GM18508 (cell line): ENCODE measurements around the gene ZSWIM3.

ENCODE experiments used
- ATAC-seq: cut with Tn5 transposase; IDR thresholded peaks from one replicate; pipeline ENCODE4 v1.9.1; 2021; ENCODE audit warnings: moderate number of reproducible peaks; ENCODE audit not compliant: insufficient read depth, unreplicated experiment

Gene ZSWIM3

DNA sequence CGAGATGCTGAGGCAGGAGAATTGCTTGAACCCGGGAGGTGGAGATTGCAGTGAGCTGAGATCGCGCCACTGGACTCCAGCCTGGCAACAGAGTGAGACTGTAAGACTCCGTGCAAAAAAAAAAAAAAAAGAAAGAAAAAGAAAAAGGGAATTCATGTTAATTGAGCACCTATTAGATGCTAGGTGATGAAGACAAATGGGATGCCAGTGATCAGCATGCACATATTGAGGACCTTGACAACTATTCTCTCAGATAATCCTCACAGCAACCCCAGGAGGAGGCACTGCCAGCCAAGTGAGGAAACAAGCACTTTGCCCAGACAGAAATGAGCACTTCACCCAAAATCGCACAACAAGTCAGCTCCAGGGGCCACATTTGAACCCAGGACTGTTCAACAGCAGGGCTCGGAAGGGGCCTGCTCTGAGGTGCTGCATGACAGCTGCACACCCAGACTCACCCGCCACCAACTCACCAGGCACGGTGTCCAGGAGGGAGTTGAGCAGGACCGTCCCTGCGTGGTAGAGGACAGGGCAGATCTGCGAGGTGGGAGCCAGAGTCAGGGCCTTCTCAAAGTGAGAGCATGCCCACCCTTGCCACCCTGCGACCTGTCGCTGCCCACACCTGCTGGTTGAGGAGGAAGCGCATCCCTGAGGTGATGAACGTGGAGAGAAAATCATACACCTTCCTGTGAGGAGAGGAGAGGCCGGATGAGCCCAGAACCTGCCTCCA is 50.0 kb downstream of the ZSWIM3 start:
- no peak for ATAC-seq

DNA sequence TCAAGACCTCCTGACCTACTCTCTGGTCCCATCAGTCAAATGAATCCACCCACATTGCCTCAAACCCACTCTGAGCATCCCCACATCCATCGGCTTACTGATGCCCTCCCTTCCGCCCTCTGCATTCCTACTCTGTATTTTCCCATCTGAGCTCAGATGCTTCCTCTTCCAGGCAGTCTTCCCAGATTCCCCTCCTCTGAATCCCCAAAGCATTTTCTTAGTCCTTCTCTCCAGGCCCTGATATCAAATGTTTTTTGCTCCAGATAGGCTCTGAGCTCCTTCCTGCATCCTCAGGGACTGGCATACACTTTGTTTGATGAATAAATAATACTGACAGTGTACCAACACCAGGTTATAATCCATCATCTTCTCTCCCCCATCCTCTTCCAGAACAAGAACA is 50.7 kb downstream of the ZSWIM3 start:
- no peak for ATAC-seq

DNA sequence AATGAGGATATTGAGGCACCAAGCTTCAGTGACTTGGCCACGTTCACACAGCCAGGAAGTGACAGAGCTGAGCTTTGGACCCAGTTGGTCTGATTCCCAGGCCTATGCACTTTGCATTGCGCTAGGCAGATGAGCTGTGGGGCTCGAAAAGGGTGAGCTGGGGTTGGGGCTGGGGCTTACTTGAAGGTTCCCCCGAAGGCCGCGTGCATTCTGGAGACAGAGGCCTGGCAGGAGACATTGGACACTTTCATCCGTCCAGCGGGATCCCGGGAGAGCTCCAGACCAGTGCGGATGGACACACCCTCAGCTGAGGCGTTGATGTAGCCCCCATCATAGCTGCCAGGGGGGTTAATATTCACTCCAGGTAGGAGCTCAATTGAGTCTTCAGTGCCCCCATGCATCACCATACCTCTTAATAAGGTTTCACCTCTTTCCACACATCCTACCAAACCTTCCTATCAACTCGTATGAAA is 52.0 kb downstream of the ZSWIM3 start:
- no peak for ATAC-seq

DNA sequence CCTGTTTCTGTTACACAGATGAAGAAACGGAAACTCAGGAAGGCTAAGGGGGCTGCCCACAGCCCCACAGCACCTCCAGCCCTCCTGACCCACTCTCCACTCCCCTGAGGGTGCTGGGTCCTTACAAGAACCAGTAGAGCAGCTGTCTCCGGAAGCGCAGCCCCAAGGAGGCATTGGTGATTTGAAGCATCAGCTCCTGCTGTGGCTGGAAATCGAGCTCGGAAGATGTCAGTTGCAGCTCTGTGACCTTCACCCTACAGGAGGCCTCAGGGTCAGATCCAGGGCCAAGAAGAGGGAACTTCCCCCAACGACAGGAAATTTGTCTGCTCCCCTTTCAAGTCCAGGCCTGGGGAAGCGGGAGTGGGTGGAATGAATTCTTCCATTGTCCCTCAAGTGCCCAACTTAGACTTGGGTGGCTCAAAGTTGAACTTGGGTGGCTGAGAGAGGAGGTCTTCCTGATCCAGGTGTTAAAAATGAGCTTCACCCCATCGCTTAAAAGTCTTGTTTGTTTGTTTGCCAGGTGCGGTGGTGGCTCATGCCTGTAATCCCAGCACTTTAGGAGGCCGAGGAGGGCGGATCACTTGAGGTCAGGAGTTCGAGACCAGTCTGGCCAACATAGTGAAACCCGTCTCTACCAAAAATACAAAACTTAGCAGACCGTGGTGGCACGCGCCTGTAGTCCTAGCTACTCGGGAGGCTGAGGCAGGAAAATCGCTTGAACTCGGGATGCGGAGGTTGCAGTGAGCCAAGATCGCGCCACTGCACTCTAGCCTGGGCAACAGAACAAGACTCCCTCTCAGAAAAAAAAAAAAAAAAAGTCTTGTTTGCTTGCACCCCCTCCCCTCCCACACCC is 52.6 kb downstream of the ZSWIM3 start:
- ATAC-seq: no peak

GRCh38 chr20:45910670-45911485 is 53.5 kb downstream of the ZSWIM3 start:
- peak; percentile 85 for ATAC-seq

DNA sequence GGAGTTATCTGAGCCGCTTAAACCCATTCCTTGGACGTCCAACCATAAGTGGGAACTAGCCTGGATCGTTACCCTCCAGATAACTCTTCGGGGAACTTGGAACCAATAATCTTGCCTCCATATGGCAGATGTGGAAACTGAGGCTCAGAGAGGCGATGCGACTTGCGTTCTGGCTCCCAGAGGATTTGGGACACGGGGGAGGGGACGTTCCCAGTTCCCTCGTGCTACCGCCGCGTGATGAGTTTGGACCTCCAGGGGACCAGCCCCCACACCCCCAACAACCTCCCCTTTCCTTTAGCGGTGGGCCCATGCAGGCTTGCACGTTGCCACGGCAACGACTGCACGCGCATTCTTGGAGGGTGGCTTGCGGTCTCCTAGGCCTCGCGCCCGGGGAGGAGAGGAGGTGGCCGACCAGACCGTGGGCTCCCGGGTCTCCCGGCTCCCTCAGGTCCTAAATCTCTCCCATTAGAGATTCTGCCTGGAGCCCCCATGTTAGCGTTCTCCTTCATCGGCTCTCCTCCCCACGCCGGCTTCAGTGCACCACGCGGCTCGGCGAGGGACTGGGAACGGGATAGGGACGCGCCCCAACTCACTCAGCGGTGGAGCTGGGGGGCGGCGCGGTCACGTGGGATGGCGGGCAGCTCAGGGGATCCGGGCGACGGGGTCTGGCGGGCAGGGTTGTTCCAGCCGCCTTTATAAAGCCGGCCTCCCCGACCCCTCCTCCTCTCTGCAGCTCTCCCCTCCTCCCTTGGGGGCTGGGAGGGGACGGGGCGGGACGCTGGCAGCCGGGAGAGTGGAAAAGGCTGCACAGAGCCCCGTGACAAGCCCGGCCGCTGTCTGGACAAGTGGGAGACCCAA is 54.3 kb downstream of the ZSWIM3 start, which contains the start of gene PLTP:
PLTP (minus strand) TSS at position 670 of the 858 bp plus-strand sequence. CDS start 703 bp downstream, outside the sequence.
- ATAC-seq: no peak

GRCh38 chr20:45912344-45912682 is 54.9 kb downstream of the ZSWIM3 start:
- ATAC-seq: no peak

- ATAC-seq: no peak
Measured at GRCh38 chr20:45913116-45913515, 55.7 kb downstream of the ZSWIM3 start.

DNA sequence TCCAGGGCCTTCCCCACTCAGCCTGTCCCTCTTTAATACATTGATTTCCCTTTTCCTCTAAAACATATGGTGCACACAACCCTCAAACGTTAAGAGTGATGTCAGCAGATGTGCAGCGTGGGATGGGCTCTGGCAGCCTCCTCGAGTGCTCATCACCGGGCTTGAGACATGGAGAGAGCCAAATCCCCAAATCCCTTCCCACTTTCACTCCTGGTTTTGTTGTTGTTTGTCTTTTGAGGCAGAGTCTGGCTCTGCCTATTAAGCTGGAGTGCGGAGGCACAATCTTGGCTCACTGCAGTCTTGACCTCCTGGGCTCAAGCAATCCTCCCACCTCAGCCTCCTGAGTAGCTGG is 60.4 kb downstream of the ZSWIM3 start:
- ATAC-seq: no peak

- no peak for ATAC-seq
Measured at GRCh38 chr20:45918182-45918737, 60.8 kb downstream of the ZSWIM3 start.

- ATAC-seq: no peak
Measured at GRCh38 chr20:45918779-45919537, 61.5 kb downstream of the ZSWIM3 start.

GRCh38 chr20:45919542-45920399 is 62.4 kb downstream of the ZSWIM3 start:
- ATAC-seq: no peak

GRCh38 chr20:45920462-45921336 is 63.3 kb downstream of the ZSWIM3 start:
- no peak for ATAC-seq

- ATAC-seq: no peak
Measured at GRCh38 chr20:45921337-45922189, 64.1 kb downstream of the ZSWIM3 start.

DNA sequence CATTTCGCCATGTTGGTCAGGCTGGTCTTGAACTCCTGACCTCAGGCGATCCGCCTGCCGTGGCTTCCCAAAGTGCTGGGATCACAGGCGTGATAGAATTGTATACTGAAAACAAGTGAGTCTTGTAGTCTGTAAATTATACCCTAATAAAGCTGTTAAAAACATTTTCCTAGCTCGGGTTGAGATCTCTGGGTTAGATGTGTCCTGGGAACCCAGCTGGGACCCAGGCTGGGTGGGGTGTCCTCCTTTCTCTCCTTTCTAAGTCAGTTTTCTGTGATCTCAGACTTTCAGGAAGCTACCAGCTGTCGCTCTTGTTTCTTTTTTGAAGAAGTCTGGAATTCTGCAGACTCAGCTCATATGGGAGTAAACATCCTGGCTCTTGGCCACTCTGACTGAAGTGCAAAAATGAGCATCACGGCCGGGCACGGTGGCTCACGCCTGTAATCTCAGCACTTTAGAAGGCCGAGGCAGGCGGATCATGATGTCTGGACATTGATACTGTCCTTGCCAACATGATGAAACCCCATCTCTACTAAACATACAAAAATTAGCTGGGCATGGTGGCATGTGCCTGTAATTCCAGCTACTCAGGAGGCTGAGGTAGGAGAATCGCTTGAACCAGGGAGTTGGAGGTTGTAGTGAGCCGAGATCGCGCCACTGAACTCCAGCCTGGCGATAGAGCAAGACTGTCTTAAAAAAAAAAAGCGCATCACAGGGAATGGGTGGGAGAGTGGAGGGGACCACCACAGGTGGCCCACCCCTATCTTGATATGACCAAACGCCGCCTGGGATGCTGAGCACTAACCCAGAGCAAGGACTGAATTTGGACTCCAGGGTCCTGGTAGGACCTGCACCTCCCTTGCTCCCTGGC is 67.2 kb downstream of the ZSWIM3 start:
- ATAC-seq: no peak
